Limb (tissue), 2 donors: ENCODE measurements around the gene OR14I1.

Experiments
- DNase-seq, 2 donors: peaks; one replicate each; pipeline ENCODE4 v3.0.0-alpha.2; 2016; ENCODE audit errors: extremely low spot score in 2 of 2

The OR14I1 gene

DNA sequence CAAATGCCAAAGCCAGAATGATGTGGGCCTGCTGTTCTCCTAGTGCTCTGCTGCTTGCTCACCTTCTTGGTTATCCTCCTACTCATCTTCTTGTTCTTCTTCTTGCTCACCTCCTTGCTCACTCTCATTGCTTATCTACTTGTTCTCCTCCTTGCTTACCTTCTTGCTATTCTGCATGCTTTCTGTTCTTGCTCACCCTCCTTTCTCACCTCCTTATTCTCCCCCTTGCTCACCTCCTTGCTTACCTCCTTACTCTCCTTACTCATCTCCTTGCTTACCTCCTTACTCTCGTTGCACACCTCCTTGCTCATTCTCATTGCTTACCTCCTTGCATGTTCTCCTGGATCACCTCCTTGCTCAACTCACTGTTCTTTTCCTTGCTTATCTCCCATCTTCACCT, at the start of gene OR14I1:
OR14I1 (minus strand) TSS at position 53 of the 400 bp plus-strand sequence.
- no peak for DNase-seq

DNA sequence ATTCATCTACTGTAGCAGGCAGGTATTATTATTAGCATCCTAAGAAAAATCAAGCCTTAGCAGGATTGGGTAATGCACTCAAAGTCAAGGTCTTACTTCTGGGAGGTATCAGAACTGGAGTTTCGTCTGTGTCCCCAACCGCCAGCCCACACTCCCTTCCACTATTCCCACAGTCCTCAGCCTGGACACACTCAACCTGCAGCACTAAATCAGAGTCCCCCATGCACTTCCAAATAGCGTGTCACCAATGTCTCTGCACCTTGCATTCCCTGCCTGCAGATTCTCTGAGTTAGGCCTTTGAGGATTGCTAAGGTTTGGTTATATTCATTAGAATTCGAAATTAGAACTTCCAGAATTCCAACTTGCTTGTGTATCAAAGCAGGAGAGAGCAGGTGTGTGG, 49.1 kb upstream of the OR14I1 start:
- DNase-seq, result no peak

DNA sequence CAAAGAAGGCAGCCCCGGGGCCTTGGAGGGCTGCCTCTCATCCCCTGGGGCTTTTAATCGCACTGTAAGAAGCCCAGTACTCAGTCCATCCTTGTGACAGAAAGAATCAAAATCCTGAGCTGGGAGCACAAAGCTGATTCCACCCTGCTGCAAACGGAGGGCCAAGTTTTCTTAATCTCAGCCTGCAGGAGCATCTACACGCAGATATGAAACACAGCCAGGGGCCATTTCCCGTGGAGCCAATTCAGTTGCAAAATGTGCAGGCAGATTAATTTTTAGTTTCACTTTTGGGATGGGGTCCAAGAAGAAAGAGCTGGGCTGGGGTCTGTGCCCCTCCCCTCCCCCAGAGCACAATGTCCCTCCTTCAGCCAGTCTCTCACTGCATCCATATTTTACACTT, 48.6 kb upstream of the OR14I1 start:
- no peak for DNase-seq

DNA sequence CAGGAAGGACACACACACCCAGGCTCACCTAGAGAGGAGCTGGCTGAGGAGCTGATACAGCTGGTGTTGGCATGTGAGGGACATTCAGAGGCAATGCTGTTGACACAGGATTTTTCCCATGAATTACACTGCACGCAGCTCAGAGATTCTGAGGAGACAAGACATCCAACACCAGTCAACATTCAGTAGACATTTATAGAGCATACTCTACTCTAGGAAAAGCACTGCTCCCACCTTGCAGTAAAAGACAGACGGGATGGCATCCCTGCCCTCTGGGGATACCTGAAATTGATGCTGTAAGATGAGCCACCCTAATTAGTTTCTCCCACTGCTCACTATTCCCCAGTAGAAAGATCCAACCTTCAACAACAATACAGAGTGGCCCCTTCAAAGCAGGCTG, 47.9 kb upstream of the OR14I1 start:
- DNase-seq, result no peak

DNA sequence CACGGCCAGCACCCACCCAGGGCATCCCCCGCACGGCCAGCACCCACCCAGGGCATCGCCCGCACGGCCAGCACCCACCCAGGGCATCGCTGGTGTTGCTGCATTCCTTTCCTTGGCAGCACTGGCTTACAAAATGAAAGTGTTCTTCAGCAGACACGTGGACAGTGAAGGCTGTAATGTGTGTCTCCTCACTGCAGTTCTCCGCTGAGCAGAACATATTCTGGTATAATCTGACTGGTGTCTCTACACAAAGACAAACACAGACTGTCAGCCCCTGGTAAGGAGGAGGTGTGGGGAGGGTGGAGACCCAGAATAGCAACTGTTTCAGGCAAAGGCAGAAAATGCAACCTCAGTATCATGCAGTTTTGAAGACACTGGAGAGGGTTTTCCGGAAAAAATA, 45.6 kb upstream of the OR14I1 start:
- DNase-seq, result no peak

DNA sequence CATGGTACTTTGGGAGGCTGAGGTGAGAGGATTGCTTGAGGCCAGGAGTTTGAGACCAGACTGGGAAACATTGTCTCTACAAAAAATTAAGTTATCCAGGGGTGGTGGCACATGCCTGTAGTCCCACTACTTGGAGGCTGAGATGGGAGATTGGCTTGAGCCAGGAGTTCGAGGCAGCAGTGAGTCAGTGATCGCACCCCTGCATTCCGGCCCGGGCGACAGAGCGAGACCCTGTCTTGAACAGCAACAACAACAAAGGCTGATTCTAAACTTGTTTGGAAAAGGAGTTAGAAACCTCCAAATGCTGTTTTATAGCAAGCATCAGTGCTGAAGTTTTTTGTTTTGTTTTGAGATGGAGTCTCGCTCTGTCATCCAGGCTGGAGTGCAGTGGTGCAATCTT, 38.3 kb upstream of the OR14I1 start:
- no peak for DNase-seq

DNA sequence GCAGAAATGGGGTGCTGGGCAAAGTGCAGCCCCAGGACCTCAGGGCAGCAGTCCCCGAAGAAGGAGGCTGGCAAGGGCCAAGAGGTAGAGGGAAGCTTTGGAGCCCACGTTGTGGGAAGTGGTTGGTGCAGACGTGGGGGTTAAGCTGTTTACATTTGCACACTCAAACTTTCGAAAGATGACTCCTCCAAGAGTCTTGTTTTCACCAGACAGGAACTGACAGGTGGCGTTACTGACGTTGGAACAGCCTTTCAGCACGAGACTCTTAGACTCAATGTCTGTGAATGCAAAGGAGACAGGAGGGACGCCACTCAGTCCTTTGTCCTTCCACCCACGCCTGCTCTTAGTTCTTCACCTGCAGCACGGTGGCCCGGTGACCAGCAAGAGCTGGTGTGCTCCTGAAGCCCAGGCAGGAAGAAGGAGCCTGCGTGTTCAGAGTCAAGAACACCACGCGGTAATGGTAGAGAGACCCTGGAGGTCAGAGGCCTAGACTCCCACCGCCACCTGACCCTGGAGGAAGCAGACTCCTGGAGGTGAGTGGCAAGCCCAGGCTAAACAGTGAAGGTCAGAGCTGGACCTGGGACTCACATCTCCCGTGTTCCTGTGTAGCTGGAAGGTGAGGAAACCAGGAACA, 37.1 kb upstream of the OR14I1 start:
- no peak for DNase-seq

DNA sequence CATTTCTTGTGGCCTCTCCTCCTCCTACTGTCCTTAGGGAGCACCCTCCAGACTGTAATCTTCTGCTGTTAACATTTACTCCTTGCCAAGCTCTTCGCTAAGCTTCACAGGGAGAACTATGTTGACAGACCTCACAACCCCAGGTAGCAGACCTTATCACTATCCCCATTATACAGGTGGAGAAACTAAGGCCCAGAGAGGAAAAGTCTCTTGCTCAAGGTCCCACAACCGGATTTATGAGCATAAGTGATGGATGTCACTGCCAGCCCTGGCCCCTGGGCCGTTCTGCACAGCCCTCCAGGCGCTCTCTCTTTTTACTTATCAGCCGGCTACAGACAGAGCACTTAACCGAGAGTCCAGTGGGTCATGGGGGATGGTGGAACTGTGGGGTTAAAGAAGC, 34.9 kb upstream of the OR14I1 start:
- DNase-seq, result no peak

DNA sequence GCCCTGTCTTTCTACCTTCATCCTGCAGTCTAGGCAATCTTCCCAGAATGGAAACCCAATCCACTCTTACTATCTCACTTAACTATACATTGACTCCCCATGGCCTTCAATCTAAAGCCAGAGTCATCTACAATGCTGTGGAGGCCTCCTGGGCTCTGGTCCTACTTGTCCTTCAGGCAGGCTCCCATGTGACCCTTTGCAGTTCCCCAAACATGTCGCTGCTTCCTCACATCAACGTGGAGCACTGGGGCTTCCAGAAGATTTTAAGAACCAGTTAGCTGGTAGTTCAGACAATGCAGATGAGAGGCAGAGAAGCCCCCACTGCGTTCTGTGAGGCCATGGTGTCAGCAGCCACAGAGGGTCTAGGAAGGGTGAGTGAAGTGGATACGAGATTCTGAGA, 34.4 kb upstream of the OR14I1 start:
- no peak for DNase-seq

DNA sequence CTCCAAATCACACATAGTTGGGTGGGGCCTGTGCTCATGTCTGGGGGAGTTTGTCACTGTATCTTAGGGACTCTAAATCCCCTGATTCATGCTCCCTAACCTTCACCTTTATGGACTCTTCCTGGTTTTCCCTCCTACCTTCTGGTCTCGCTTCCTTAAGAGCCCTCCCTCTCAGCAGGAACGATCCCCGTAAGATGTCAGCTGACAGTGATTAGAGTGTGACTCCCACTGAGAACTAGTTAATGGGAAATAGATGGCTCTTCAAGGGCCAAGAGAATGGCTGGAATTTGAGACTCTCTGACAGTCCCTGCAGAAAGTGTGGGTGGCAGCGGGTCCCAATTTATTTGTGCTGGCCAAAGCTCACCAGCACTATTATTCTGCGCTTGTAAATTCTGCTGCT, 31.0 kb upstream of the OR14I1 start:
- no peak for DNase-seq

DNA sequence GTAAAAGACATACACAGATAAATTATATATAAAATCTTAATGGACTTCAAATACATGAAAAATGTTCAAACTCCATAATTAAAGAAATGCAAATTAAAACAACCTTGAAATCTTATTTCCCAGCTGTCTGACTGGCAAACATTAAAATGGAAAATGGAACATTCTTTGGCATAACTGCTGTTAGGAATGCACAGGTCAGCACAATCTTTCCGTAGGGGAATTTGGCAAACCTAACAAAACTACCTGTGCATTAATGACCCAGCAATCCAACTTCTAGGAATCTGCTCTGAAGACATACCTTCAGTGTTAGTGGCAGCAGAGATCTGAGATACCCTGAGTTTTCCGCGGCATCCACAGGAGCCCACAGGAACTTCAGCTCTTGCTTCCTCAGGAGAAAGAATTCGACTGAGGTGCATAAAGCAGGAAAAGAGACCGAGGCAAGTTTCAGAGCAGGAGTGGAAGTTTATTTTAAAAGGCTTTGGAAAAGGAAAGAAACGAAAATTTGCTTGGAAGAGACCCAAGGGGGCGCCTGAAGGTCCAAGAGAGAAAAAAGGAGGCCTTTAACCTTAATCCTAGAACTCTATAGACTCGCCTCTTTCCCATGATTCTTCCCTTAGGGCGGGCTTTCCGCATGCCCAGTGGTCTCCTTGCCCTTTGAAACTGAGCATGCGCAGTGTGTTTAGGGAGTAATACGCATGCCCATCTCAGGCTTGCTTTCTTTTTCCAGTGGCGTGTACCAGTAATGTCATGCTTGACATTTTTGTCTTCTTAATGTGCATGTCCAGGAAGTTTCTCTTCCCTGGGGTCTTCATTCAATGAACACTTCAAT, 28.2 kb upstream of the OR14I1 start:
- DNase-seq, result no peak

DNA sequence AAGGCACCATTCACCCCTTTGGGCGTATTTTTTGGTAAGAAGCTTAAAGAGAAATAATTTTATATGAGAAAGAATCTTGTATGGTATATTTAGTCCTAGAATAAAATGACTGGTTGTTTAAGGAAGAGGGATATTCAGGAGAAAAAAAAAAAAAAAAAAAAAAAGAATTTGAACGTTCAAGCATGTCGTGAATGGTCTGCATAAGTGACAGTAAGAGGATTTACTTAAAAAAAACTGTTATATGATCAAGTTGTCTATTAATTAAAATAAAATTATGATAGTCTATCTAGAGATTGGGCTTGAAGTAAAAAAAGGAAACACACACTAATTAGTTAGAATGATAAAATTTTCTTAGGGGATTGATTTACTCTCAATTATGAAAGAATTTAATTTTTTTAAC, 11.7 kb upstream of the OR14I1 start:
- DNase-seq, result no peak

DNA sequence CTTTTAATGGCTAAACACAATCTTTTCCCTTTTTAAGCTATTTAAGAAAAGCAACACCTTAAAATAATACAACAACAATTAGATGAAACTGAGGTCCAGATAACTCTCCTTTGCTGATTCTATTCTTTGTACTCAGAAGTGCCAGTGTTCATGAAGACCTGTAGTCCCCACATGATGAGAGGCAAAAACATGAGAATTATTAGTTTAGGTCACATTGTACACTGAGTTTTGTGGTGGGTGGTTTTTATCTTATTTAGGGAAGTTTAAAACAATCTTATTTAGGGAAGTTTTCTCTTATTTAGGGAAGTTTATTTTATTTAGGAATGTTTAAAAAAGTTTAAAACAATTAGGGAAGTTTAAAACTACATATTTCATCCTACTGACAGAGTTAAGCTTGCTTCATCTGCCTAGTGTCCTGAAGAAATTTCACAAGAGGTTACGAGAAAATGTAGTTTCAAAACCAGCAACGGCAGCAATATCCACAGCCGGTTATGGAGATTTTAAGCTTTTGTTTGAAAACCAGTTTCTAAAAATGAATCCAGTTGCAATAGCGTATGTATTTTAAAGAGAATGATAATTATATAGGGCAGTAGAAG, 7.8 kb upstream of the OR14I1 start:
- no peak for DNase-seq

DNA sequence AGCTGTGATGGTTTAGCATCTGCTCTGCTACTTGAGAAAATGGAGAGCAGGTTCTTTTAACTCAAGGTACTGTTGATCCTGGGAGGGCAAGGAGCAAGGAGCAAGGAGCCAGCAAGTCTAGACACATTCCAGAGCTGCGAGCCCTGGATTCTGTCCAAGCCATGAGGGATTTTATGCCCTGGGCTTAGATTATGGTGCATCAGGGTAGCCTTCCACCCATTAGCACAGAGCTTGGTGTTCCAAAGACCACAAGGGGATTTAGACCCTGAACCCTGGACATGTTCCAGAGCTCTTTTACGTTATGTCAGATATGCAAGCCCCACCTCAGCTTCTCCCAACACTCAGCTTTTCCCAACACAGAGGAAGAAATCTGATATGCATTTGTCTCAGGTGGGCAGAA, 2.0 kb upstream of the OR14I1 start:
- no peak for DNase-seq

DNA sequence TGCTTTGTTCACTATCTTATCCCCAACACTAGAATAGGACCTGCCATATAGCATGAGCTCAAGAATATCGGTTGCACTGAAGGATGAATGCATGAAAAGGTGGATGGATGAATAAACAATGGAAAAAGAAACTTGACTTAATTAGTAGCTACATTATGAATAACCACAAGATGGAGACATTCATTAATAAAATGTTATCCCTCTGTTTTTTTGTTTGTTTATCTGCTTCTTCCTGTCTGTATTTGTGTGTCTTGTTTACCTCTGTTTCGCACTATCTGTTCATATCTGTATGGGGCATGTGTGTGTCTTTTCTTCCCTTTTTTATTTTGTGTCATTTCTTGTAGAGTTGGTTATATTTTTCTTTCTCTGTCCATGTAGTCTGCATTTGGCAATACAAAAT, 1.1 kb upstream of the OR14I1 start:
- DNase-seq, result no peak

DNA sequence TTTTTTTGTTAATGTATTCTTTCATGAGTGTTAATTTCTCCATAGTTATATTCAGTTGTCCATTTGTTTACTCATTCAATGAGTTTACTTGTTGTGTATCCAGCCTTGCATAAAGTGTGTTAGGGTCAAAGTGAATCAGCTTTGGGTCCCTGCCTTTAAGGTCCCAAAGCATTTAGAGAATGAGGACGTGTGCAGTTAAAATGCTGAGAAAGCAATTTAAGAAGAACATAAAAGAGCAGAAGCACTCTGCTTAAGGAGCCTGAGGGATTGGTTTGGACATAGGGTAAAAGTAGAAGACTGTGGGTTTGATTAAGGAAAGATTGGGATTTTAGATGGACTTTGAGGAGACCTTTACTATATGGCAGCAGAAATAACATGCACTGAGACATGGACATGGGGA, 3.5 kb downstream of the OR14I1 start:
- DNase-seq, result no peak

DNA sequence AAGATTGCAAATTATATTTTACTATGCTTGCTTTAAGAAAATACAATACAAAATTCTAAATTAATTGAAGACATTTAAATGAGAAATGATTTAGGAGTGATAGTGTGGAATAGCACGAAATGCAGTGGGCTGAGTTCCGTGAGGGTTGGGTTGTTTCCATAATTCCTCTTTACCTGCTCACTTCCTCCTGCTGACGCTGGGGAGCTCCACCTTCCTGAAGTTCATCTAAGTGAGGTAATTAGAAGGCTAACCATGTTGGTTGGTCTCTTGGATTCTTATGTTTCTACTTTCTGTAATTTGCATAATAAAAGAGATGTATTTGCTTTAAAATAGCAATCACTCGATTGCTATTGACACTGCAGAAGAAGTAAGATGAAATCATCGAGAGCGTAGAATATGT, 4.7 kb downstream of the OR14I1 start:
- DNase-seq, result no peak

DNA sequence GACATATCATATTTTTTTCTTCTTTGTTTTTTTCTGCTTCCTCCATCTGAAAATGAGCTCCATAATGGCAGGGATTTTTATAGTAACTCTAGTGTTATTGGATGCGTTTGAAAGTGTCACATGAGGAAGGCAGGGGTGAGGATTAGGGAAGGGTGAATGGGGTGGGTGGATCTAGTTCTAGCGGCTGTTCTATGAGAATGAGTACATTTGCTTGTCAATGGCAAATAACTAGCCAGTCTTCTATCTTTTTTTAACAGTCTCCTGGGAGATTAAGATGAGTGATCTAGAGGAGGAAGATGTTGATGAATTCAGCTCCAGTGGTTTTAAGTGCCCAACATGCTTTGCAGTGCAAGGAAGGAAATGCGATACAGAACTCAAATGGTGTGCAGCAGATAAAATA, 5.8 kb downstream of the OR14I1 start:
- DNase-seq, result no peak

DNA sequence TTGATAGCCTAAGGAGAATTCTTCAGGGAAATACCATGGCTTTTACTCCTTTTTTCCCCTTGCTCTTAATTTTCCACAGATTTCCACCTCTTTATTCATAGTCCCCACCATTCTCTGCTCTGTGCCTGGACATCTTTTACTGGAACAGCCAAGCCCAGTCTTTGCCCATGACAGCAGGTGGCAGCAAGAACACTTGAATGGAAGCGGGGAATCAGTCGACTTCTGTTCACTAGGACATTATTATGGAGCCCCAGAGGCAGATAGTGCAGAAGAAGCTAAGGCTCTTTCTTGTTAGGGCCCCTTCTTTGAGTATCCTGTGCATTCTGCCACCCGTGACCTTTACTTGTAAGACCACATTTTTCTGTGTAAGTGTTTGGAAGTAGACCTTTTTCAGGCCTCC, 6.3 kb downstream of the OR14I1 start:
- DNase-seq, result no peak

DNA sequence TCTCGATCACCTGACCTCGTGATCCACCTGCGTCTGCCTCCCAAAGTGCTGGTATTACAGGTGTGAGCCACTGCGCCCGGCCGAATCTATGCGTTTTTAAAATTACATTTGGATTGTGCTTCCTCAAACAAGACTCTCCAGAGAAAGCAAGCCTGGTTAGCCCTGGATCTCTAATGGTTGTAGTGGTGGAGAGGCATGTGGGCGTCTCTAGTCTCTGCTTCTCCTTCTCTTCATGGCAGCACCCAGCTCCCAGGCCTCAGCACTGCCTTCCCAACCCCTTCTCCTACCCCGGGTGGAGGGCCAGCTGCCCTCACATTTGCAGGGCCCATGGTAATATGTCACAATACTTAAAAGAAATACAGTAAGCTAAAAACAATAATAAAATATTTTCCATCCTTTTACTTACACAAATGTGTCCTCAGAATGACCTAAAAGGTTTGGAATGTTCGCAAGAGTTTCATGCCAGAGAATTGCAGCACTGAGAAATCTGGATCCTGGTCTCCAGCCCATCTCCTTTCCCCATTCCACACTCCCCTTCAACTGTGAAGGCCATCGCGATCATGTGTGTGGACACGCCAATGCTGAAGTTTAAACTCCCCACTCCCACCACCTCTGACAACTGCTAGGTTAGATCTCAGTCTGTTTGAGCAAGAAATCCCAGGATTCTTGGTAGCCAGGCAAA, 7.0 kb downstream of the OR14I1 start:
- no peak for DNase-seq

DNA sequence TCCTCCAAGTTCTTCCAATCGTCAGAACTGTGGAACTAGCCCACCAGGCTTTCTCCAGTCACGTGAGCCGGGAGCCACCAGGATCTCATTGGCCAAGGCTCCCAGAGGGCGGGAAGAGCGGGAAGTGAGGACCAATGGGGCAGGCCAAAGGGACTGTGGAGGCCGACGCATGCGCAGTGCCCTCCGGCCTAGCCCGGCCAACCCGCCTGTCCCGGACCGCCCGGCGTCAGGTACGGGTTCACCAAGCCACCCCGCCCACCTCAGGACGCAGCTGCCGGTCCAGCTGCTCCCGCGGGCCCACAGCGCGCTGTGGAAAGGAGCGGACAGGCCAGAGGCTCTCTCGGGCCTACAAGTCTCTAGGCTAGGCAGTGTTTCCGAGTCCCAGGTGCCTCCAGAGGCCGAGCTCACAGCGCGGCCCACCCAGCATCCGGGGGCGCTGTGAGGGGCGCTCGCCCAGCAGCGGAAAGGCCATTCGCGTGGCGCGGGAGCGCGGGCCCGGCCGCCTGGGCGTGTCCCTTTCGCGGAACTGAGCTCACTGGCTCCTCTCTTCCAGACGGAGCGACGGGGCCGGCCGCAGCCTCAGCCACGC, 10.9 kb downstream of the OR14I1 start:
- DNase-seq, result no peak
